ENCODE results near the gene ISYNA1. TPM values are rescaled to one million over a fixed set of nuclear protein-coding genes. Genes with fewer than 3 reads are reported as not detected.

ISYNA1 gene
- total RNA-seq, 1 donor from 2014 or later: 18.3 TPM

DNA sequence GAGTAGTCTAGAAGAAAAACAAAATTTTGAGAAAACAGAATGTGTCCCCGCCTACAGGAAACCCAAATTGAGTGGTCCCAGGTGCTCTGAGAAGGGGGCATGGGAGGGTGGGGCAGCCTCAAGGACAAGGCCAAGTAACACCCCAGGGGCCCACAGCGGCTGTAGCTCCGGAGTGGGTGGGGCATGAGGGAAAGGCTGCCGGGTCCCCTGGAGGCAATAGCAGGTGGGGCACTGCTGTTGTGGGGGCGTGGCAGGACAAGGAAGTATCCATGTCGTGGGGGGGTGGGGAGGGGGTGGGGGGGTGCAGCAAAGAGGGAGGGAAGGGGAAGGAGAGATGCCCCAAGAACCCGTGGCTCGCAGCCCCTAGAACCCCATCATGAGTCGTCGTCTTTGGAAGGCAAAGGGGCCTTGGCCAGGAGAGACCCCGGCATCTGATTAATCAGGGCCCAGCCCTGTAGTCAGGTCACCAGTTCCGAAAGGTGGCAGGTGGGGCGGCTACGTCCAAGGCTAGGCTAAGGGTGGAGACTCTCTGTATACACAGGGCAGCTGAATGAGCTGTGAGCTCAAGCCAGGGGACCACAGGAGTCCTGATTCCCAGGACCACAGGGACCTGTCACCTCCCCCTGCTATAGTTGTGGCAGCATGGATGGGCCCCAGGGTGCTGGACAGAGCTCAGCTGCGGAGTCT is 7.5 kb upstream of the ISYNA1 start:
- DNase-seq (ENCODE audit: low spot score): no peak

GRCh38 chr19:18444513-18444912 is 6.6 kb upstream of the ISYNA1 start:
- no peak for DNase-seq (ENCODE audit: low spot score)

- no peak for DNase-seq (ENCODE audit: low spot score)
Measured at GRCh38 chr19:18443831-18444230, 5.9 kb upstream of the ISYNA1 start.

DNA sequence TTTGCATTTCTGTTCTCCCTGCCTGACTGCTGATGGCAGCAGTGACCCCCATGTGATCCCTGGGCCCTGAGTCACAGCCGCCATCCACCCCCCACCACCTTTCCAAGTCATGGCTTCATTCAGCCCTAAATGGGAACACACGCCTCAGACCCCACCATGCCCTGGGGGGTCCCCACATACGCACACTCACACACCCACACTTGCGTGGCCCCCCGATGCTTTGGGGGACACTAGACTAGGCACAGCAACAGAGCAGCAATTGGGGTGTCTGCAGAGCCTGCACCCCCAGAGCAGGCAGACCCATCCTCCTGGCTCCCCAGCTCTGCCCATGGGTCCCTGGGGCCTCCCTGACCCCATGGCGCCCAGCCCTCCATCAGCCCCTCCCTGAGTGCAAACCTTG is 5.5 kb upstream of the ISYNA1 start:
- DNase-seq (ENCODE audit: low spot score): no peak

DNA sequence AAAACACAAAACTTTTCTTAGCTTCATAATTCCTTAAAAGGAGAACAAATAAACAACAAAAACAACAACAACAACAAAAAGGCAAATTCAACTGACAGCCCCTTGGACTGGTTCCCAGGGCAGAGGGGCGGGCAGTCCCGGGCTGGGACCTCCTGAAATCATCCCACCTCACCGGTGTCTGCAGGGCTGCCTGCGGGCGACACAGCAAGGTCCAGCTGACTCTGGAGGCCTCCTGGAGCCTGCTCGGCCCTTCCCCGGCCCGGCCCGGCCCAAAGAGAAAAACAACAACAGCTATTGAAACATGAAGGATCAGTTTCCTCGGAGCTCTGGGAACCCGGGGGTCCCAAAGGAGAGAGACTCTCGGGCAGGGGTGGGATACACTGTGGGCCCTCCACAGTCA is 5.0 kb upstream of the ISYNA1 start:
- DNase-seq (ENCODE audit: low spot score): no peak

- DNase-seq (ENCODE audit: low spot score): no peak
Measured at GRCh38 chr19:18441804-18442788, 4.2 kb upstream of the ISYNA1 start.

DNA sequence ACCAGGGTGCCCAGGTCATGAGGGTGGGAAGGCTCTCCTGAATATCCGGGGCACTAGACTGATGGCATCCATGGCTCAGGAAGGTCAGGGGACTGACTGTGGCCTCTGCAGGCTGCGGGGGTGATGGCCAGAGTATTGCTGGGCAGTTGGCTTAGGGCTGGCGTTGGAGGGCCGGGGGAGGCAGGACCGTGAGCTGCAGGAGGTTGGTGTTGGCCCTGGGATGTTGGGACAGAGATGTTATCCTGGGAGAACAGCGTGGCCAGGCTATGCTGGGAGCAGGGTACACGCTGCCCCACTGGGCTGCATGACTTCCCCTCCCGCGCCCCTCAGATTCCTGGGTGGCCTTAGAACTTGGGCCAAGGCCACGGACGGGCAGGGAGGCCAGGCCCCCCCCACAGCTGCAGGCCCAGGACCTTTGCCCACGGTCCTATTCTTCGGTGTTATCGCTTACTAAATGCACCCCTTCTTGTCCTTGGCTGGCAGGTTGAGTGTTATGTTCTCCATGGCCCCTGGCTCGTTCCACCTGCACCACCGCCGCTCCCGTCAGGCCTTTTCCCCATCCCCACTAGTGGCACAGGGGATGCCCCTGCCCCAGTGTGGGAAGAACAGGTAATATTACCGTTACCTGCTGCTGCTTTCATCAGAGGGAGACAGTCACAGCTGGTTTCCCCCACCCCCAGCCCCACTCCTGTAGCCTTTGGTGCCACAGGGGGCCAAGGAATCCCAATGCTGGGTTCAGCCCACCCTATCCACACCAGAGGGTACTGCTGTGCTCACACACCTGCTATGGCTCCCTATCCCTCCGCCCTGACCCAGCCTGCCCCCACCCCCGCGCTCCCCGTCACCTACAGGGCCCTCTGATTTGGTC is 3.2 kb upstream of the ISYNA1 start:
- DNase-seq (ENCODE audit: low spot score): no peak

- DNase-seq (ENCODE audit: low spot score): no peak
Measured at GRCh38 chr19:18440415-18440877, 2.5 kb upstream of the ISYNA1 start.

- DNase-seq (ENCODE audit: low spot score): no peak
Measured at GRCh38 chr19:18439910-18440237, 1.9 kb upstream of the ISYNA1 start.

DNA sequence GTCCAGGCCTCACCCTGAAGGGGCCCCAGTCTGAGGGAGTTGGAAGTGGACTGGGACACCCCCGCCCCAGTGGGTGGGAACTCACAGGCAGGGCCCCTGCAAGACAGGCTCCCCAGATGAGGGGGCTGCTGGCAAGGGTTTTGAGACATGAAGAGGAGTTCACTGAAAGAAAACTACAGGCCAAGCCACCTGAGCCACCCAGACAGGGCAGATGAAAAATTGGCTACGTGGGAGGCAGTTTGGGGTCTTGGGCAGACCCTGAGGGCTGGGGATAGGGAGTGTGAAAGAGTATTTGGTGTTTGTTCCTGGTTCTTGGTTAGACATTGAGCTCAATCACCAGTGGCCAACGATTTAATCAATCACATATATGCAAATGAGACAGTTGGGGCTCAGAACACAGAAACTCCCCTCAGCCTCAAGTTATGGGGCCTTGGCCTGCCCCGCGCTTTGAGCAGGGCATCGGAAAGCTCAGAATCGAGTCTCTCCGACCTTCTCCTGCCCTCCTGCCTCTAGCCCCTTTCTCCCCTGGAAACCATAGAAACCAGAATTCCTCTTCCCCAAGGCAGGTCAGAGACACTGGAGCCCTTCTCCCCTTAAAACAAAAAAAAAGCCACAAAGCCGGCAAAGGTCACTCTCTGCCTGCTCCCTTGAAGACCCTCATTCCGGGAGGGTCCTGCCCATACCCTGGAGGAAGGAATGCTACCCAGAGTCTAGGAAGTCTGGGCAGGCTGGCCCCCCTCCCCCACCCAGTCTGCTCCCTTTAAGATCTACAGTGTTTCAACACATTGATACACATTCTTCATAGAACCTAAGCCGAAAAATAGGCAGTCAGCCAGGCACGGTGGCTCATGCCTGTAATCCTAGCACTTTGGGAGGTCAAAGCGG is 1.3 kb upstream of the ISYNA1 start:
- no peak for DNase-seq (ENCODE audit: low spot score)

- no peak for DNase-seq (ENCODE audit: low spot score)
Measured at GRCh38 chr19:18438331-18439024, 545 bp upstream of the ISYNA1 start.

- no peak for DNase-seq (ENCODE audit: low spot score)
Measured at GRCh38 chr19:18436671-18437490, 1.1 kb downstream of the ISYNA1 start.

GRCh38 chr19:18435842-18436670 is 1.9 kb downstream of the ISYNA1 start:
- no peak for DNase-seq (ENCODE audit: low spot score)

GRCh38 chr19:18435178-18435841 is 2.6 kb downstream of the ISYNA1 start:
- DNase-seq (ENCODE audit: low spot score): no peak

DNA sequence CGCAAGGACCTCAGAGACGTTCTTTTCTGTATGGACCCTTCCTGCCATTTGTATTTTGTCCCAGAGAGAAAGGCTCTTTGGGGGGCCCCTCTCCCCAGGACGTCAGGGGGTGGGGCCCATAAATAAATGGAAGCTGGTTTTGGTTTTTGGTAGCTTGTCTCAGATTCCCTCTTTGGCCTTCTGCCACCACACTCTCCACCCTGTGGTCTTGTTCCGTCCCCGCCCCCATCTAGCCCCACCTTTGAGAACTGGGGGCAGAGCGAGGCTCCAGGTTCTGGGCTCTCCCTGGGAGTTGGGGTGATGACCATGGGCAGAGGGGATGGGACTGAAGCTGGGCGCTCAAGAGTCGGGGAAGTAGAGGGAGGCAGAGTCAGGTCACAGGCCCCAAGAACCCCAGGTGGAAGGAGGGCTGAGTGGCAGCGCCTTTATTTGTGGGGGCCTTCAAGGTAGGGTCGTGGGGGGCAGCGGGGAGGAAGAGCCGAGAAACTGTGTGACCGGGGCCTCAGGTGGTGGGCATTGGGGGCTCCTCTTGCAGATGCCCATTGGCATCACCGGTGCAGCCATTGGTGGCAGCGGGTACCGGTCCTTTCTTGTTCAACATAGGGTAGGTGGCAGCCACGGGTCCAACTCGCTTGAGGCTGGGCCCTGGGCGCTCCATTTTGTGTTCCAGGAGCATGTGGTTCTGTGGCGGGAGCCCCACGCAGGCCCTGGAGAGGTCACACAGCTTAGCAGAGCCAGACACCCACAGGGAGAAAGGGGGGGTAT is 3.3 kb downstream of the ISYNA1 start:
- no peak for DNase-seq (ENCODE audit: low spot score)

- no peak for DNase-seq (ENCODE audit: low spot score)
Measured at GRCh38 chr19:18433735-18434398, 4.1 kb downstream of the ISYNA1 start.

All from mesenteric fat pad (tissue), 1 donor.